HG02759 (cell line): ENCODE data around the gene YTHDC2.

Experiments used
- ATAC-seq: cut with Tn5 transposase; IDR thresholded peaks from one replicate; pipeline ENCODE4 v1.9.1; 2021; ENCODE audit warnings: mild to moderate bottlenecking, moderate library complexity; ENCODE audit not compliant: unreplicated experiment

The YTHDC2 gene

DNA sequence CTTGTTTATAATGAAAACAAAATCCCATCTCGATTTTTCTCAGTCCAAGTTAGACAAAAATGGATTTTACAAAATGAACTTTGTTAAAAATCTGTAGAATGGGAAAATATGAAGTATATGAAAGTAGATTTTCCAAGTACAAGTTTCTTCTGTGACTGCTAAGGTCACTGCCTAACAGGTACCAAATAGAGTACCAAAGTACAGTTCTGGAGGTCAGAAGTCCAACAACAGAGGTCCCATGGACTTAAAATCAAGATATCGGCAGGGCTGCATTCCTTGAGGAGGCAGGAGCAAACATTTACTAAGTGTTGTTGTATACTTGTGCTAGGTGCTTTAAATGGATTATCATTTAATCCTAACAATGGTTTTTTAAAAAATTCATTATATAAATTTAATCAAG lies 5.9 kb downstream of the YTHDC2 start:
- ATAC-seq, result no peak

DNA sequence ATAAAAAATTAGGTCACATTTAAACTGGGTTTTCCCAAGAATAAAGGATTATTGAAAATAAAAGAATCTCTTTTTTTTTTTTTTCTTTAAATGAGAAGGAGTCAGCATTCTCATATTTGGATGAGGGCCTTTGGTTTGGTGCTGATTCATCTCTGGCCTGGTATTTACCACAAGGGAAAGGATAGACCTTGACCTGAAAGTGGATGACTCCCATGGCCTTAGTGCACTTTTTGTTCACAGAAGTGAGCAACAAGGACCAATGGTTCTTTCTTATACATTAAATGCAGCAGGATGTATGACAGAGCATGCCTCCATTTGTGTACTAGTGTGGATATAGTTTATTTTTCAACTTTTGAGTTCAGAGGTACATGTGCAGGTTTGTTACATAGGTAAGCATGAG lies 6.9 kb downstream of the YTHDC2 start:
- peak; percentile 82 for ATAC-seq

GRCh38 chr5:113520899-113521298 lies 7.4 kb downstream of the YTHDC2 start:
- ATAC-seq, result no peak

- no peak for ATAC-seq
Observed at GRCh38 chr5:113523168-113523567, 9.7 kb downstream of the YTHDC2 start.

GRCh38 chr5:113524927-113525326 lies 11.4 kb downstream of the YTHDC2 start:
- peak; percentile 60 for ATAC-seq

DNA sequence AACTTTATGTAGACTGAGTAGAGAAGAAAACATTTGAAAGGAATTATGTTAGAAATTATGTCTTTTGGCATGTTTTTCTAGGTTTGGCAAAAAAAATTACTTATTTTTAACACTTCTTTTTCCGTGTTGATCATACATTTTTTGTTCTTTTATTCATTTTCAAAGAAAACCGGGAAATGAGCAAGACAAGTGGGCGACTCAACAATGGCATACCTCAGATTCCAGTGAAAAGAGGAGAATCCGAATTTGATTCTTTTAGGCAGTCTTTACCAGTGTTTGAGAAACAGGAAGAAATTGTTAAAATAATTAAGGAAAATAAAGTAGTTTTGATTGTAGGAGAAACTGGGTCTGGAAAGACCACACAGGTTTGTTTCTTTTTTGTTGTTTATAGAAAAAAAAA lies 12.9 kb downstream of the YTHDC2 start:
- ATAC-seq, result no peak

DNA sequence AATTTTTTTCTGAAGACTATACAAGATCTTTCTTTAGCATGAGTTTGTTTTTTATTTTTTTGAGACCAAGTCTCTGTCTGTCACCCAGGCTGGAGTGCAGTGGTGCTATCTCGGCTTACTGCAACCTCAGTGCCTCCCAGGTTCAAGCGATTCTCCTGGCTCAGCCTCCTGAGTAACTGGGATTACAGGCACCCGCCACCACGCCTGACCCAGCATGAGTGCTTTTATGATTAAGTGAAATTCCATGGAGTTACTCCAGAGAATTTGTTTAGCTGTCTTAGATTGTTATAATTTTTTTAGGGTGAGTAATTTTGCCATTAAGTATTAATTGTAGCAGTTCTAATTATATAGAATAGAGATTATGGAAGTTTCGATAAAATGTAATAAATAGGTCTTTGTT lies 14.3 kb downstream of the YTHDC2 start:
- ATAC-seq, result no peak

DNA sequence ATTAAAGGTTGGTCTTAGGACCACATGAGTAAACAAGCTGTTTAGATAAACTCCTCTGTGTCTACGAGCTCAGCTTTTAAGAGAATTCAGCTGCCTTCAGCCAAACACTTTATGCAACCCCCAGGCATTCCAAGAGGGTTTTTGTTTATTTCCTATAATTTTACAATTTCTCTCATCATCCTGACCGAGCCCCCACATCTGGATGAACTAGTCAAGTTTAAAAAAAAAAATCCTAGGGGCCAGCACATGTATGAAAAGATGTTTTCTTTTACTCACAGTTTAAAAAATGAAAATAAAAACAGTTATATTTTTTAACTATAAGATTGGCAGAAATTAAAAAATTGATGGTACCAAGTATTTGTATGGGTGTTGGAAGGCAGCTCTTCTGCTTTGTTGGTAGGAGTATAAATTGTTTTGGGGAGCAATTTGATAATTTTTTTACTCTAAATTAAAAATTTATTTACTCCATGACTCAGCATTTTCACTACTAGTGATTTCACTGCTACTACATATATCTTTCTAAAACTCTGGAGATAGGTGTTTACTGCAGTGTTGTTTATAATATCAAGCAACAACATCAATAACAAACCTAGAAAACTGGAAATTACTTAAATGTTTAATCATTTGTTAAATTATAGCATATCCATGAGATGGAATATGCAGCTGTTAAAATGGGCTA lies 18.1 kb downstream of the YTHDC2 start:
- no peak for ATAC-seq

- no peak for ATAC-seq
Observed at GRCh38 chr5:113538313-113538712, 24.8 kb downstream of the YTHDC2 start.

DNA sequence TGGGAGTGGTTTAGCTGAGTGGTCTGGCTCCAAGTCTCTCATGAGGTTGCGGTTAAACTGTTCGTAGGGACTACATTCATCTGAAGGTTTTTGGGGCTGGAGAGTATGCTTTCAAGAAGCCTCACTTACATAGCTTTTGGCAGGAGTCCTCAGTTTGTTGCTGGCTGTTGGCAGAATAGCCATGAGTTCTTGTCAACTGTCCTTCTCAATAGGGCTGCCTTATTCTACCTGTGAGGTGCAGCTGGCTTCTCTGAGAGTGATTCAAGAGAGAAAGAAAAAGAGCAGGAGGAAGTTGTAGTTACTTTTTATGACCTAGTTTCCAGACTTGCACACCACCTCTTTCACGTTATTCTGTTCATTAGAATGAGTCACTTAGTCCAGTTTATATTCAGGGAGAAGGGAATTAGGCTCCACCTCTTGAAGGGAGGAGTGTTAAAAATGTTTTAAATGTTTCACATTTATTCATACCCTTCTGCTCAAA lies 33.2 kb downstream of the YTHDC2 start:
- no peak for ATAC-seq

DNA sequence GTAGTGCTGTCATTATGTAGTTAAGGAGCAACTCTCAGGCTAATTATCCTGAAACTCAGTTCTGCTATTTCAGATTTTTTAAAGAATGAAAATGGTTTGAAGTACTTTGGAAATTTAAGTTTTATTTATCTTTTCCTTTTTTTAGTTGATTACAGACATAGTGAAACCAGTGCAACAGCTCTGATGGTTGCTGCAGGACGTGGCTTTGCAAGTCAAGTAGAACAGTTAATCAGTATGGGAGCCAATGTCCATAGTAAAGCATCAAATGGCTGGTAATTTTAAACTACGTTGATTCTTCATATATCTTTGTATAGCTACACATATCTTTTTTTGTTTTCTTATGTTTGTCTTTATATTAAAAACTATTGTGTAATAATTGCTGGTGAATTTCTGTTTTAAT lies 34.9 kb downstream of the YTHDC2 start:
- ATAC-seq, result peak; percentile 86

DNA sequence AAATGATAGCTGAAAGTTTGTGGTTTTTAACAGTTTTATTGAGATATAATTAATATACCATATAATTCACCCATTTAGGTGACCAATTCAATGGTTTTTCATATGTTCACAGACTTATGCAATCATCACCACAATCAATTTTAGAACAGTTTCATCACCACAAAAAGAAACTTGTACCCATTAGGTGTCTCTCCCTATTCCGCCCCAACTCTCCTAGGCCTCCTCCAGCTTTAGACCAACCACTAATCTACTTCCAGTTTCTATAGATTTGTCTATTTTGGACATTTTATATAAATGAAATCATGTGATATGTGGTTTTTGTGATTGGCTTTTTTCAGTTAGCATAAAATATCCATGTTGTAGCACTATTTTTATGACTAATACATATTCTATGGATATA lies 38.6 kb downstream of the YTHDC2 start:
- ATAC-seq, result no peak

DNA sequence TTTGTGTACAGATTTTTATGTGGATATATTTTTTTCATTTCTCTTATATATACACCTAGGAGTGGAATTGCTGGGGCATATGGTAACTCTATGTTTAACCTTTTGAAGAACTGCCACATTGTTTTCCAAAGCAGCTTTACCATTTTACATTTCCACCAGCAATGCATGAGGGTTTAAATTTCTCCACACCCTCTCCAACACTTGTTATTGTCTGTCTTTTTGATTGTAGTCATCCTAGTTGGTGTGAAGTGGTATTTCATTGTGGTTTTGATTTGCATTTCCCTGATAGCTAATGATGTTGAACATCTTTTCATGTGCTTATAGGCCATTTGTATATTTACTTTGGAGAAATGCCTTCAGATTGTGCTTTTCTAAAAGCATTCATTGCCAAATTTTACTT lies 39.1 kb downstream of the YTHDC2 start:
- ATAC-seq, result no peak

DNA sequence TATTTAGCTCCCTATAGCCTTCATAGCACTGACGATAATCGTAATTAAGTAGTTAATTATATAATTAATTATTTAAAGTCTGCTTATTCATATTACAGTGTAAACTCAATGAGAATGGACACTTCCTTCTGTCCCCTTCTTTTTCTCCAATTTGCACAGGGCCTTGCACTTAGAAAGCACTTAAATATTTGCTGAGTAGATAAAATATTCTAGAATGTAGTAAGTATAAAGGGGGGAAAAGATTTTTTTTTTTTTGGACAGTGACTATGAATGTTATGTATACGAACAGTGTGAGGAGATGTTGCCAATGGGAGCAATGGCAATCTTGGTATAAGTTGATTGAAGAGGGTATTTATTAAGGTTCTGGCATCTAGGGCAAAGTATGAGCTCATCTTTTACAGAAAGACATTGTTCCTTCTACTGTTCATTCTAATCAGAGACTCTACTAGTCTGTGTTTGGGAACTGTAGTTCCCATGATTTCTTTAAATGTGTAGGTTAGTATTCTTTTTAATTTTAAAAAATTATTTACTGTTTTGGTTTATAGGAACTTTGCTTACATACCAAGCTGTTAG lies 49.4 kb downstream of the YTHDC2 start:
- no peak for ATAC-seq

DNA sequence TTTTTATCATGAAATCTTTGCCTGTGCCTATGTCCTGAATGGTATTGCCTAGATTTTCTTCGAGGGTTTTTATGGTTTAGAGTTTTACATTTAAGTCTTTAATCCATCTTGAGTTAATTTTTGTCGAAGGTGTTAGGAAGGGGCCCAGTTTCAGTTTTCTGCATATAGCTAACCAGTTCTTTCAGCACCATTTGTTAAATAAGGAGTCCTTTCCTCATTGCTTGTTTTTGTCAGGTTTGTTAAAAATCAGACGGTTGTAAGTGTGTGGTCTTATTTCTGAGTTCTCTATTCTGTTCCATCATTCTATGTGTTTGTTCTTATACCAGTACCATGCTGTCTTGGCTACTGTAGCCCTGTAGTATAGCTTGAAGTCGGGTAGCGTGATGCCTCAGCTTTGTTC lies 55.9 kb downstream of the YTHDC2 start:
- no peak for ATAC-seq

DNA sequence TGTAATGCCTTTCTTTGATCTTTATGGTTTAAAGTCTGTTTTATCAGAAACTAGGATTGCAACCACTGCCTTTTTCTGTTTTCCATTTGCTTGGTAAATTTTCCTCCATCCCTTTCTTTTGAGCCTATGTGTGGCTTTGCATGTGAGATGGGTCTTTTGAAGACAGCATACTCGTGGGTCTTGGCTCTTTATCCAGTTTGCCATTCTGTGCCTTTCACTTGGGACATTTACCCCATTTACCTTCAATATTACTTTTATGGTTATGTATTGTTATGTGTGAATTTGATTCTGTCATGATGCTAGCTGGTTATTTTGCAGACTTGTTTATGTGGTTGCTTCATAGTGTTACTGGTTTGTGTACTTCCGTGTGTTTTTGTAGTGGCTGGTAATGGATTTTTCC lies 59.2 kb downstream of the YTHDC2 start:
- no peak for ATAC-seq

DNA sequence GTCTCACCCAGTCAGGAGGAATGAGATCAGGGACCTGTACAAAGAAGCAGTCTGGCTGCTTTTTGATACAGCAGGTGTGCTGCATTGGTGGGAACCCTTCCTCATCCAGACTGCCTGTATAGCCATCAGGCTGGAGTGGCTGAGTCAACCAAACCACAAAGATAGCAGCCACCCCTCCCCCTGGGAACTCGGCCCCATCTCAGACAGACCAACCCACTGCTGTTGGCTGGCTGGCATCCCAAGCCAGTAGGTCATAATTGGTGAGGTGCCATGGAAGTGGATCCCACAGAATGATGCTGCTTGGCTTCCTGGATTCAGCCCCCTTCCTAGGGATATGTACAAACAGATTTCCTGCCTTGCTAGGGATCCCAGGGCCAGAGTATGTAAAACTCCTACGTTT lies 60.9 kb downstream of the YTHDC2 start:
- no peak for ATAC-seq

- ATAC-seq, result no peak
Observed at GRCh38 chr5:113575074-113575473, 61.6 kb downstream of the YTHDC2 start.

GRCh38 chr5:113578091-113578490 lies 64.6 kb downstream of the YTHDC2 start:
- ATAC-seq, result no peak

- no peak for ATAC-seq
Observed at GRCh38 chr5:113581388-113581787, 67.9 kb downstream of the YTHDC2 start.

DNA sequence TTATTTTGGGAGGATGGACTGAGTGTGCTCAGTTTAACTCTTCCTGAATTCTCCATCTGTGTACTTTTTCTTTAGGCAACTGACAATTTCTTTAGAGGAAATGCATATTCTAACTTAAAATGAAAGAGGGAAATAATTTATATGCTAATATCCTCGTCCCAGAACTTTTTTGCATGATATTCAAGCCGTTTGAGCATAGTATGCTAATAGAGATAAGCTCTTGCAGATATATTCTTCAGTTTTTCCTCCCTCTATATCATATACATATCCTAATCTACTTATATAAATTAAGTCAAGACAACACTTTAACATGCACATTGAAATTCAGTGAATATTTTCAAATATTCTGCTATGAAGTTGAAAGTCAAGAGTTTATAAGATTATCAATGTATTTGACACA lies 84.7 kb downstream of the YTHDC2 start:
- ATAC-seq, result no peak

GRCh38 chr5:113598926-113599325 lies 85.4 kb downstream of the YTHDC2 start:
- ATAC-seq, result no peak
